ENCODE results near the gene ARHGAP8.

DNA sequence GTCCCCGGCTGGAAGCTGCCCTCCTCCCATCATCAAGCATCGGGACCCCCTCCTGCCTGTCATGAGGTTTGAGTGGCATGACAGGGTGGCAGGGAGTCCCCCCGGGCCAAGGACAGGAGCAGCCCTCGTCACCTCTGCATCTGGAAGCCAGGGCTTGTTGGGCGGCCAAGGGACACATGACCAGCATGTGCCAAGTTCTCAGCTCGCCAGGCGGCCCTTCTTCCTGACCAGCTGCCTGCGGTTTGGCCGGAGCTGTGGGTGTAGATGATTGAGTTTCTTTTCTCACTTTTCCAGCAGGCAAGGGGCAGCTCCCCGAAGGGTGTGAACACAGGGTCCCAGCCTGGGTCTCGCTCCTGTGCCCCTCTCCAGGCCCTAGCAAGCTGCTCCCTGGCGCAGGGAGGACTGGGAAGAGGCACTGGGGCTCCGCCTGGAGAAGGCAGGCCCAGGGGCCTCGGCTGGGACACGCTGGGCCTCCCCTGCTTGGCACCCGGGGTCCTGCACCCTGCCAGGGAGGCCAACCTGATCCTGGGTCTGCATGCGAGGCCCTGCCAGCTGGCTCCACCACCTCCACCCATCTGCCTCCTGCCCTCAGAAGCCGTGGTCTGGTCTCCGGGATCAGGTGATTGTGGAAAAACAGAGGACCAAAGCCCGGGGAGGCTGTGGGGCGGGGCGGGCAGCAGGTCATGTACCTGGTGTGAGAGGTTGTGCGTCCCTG lies 13.4 kb downstream of the ARHGAP8 start:
- TF ChIP-seq MXI1 (conservative IDR thresholded peaks at IDR 0.05; ENCODE audit: poor library complexity, severe bottlenecking), result no peak
- TF ChIP-seq, protein P1, sequence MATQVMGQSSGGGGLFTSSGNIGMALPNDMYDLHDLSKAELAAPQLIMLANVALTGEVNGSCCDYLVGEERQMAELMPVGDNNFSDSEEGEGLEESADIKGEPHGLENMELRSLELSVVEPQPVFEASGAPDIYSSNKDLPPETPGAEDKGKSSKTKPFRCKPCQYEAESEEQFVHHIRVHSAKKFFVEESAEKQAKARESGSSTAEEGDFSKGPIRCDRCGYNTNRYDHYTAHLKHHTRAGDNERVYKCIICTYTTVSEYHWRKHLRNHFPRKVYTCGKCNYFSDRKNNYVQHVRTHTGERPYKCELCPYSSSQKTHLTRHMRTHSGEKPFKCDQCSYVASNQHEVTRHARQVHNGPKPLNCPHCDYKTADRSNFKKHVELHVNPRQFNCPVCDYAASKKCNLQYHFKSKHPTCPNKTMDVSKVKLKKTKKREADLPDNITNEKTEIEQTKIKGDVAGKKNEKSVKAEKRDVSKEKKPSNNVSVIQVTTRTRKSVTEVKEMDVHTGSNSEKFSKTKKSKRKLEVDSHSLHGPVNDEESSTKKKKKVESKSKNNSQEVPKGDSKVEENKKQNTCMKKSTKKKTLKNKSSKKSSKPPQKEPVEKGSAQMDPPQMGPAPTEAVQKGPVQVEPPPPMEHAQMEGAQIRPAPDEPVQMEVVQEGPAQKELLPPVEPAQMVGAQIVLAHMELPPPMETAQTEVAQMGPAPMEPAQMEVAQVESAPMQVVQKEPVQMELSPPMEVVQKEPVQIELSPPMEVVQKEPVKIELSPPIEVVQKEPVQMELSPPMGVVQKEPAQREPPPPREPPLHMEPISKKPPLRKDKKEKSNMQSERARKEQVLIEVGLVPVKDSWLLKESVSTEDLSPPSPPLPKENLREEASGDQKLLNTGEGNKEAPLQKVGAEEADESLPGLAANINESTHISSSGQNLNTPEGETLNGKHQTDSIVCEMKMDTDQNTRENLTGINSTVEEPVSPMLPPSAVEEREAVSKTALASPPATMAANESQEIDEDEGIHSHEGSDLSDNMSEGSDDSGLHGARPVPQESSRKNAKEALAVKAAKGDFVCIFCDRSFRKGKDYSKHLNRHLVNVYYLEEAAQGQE (IDR thresholded peaks at IDR 0.05; ENCODE audit: borderline replicate concordance), result no peak
- TF ChIP-seq, protein P2, sequence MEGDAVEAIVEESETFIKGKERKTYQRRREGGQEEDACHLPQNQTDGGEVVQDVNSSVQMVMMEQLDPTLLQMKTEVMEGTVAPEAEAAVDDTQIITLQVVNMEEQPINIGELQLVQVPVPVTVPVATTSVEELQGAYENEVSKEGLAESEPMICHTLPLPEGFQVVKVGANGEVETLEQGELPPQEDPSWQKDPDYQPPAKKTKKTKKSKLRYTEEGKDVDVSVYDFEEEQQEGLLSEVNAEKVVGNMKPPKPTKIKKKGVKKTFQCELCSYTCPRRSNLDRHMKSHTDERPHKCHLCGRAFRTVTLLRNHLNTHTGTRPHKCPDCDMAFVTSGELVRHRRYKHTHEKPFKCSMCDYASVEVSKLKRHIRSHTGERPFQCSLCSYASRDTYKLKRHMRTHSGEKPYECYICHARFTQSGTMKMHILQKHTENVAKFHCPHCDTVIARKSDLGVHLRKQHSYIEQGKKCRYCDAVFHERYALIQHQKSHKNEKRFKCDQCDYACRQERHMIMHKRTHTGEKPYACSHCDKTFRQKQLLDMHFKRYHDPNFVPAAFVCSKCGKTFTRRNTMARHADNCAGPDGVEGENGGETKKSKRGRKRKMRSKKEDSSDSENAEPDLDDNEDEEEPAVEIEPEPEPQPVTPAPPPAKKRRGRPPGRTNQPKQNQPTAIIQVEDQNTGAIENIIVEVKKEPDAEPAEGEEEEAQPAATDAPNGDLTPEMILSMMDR (IDR thresholded peaks at IDR 0.05; ENCODE audit: poor library complexity, severe bottlenecking), result no peak
- no peak for TF ChIP-seq EZH2 (IDR thresholded peaks at IDR 0.05; ENCODE audit: borderline replicate concordance, insufficient read depth, low read length, poor library complexity, severe bottlenecking)

Measured in neural cell (in vitro differentiated cells).